Measurements from ENCODE around the gene GLIPR2.

Gene GLIPR2

DNA sequence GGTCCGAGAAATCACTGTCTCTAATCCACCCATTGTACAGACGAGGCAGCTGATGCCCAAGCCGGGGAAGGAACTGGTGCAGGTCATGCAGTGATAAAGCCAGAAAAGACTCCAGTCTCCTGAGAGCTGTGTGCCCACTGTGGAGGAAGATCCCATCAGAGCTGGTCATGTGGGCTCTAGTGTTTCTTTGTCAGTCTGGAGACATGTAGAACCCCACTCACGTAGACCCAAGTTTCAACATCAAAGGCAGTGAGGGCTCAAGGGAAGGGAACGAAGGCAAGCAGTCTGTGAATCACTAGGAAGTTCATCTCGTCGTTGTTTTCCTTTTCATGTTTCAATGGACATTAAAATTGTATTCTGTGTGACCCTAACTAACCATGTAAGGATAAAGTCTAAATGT lies 14.6 kb upstream of the GLIPR2 start:
- Histone ChIP-seq H3K4me1 (ENCODE audit: control insufficient read depth in 2 of 2, insufficient read depth in 1 of 2, low read depth in 1 of 2, low read length in 2 of 2) (no peaks in the 10 kb centered on the region), H3K27ac (replicated peaks; ENCODE audit: low read length) (no peak overlapping the region), H2AK5ac (ENCODE audit: low read depth, low read length) (no peak overlapping the region), H2BK120ac (ENCODE audit: low read depth, low read length) (no peak overlapping the region), H3K23ac (ENCODE audit: low read depth, low read length, poor library complexity) (no peak overlapping the region), H2AFZ (ENCODE audit: low read length) (no peak overlapping the region), H3K9ac (ENCODE audit: low read depth, low read length, poor library complexity) (no peak overlapping the region), H2BK5ac (ENCODE audit: low read length) (no peak overlapping the region), H3K27me3 (ENCODE audit: control insufficient read depth in 3 of 3, insufficient read depth in 3 of 3, low read depth in 1 of 3, low read length in 3 of 3) (no peaks in the 10 kb centered on the region), H3K4me2 (ENCODE audit: insufficient read depth, low read length, poor library complexity, severe bottlenecking) (no peak overlapping the region), H3K4me3 (ENCODE audit: low read length in 2 of 2) (no peak overlapping the region), H3K79me1 (ENCODE audit: low read depth, low read length) (no peaks in the 10 kb centered on the region), H2BK12ac (ENCODE audit: low read length) (no peak overlapping the region), H3K18ac (ENCODE audit: low read length) (no peak overlapping the region), H4K91ac (ENCODE audit: low read depth, low read length, poor library complexity) (no peak overlapping the region), H3K14ac (ENCODE audit: low read length) (no peak overlapping the region), H3K36me3 (replicated peaks in 1 of 2; ENCODE audit: control insufficient read depth in 2 of 2, insufficient read depth in 2 of 2, low read length in 2 of 2) (peaks cover 9 to 54% of the 10 kb centered on the region in 2 donors), H3K9me3 (replicated peaks in 1 of 2; ENCODE audit: control insufficient read depth in 2 of 2, insufficient read depth in 1 of 2, low read depth in 1 of 2, low read length in 2 of 2) (no peaks in the 10 kb centered on the region), H2BK15ac (ENCODE audit: low read length) (no peak overlapping the region), H3K4ac (ENCODE audit: low read length) (no peak overlapping the region), H4K8ac (ENCODE audit: low read depth, low read length) (no peak overlapping the region)
- WGBS, 2 donors (ENCODE audit: extremely low coverage in 2 of 2, insufficient read length in 2 of 2, insufficient replicate concordance in 1 of 2) = no CpG with 5 or more reads among the region's 7 CpGs
- no peak for DNase-seq (ENCODE audit: low spot score)

DNA sequence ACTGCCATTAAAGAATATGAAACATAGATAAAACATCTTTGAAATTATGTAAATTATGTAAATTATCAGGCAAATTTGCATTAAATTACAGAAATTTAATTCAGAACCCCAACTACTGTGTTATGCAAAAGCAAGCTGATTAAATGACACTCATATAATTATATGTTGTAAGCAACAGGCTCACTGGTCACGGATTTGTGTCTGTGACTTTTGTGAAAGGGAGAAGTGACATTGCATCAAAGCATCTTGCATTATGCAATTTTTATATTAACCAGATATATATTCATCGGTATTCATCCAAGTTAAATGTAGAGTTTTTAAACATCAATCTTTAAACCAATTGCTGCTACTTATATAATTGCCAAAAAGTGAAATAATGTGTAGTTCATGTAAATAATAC lies 13.0 kb upstream of the GLIPR2 start:
- H2BK12ac ChIP-seq (ENCODE audit: low read length) = no peak overlapping the region
- no peaks in the 10 kb centered on the region for H3K9me3 ChIP-seq (replicated peaks in 1 of 2; ENCODE audit: control insufficient read depth in 2 of 2, insufficient read depth in 1 of 2, low read depth in 1 of 2, low read length in 2 of 2)
- peaks cover 9 to 49% of the 10 kb centered on the region in 2 donors for H3K36me3 ChIP-seq (replicated peaks in 1 of 2; ENCODE audit: control insufficient read depth in 2 of 2, insufficient read depth in 2 of 2, low read length in 2 of 2)
- H3K27ac ChIP-seq (replicated peaks; ENCODE audit: low read length) = no peak overlapping the region
- DNase-seq (ENCODE audit: low spot score) = no peak
- H3K4ac ChIP-seq (ENCODE audit: low read length) = no peak overlapping the region
- no peak overlapping the region for H4K8ac ChIP-seq (ENCODE audit: low read depth, low read length)
- H3K4me2 ChIP-seq (ENCODE audit: insufficient read depth, low read length, poor library complexity, severe bottlenecking) = no peak overlapping the region
- no peak overlapping the region for H3K14ac ChIP-seq (ENCODE audit: low read length)
- H3K18ac ChIP-seq (ENCODE audit: low read length) = no peak overlapping the region
- WGBS, 2 donors (ENCODE audit: extremely low coverage in 2 of 2, insufficient read length in 2 of 2, insufficient replicate concordance in 1 of 2) = no CpG with 5 or more reads among the region's 2 CpGs
- no peak overlapping the region for H2BK5ac ChIP-seq (ENCODE audit: low read length)
- H3K23ac ChIP-seq (ENCODE audit: low read depth, low read length, poor library complexity) = no peak overlapping the region
- H2AFZ ChIP-seq (ENCODE audit: low read length) = no peak overlapping the region
- no peak overlapping the region for H3K4me3 ChIP-seq (ENCODE audit: low read length in 2 of 2)
- no peak overlapping the region for H3K9ac ChIP-seq (ENCODE audit: low read depth, low read length, poor library complexity)
- H4K91ac ChIP-seq (ENCODE audit: low read depth, low read length, poor library complexity) = no peak overlapping the region
- H2BK120ac ChIP-seq (ENCODE audit: low read depth, low read length) = no peak overlapping the region
- no peak overlapping the region for H2BK15ac ChIP-seq (ENCODE audit: low read length)
- no peaks in the 10 kb centered on the region for H3K4me1 ChIP-seq (ENCODE audit: control insufficient read depth in 2 of 2, insufficient read depth in 1 of 2, low read depth in 1 of 2, low read length in 2 of 2)
- no peak overlapping the region for H2AK5ac ChIP-seq (ENCODE audit: low read depth, low read length)
- no peaks in the 10 kb centered on the region for H3K27me3 ChIP-seq (ENCODE audit: control insufficient read depth in 3 of 3, insufficient read depth in 3 of 3, low read depth in 1 of 3, low read length in 3 of 3)
- no peaks in the 10 kb centered on the region for H3K79me1 ChIP-seq (ENCODE audit: low read depth, low read length)

DNA sequence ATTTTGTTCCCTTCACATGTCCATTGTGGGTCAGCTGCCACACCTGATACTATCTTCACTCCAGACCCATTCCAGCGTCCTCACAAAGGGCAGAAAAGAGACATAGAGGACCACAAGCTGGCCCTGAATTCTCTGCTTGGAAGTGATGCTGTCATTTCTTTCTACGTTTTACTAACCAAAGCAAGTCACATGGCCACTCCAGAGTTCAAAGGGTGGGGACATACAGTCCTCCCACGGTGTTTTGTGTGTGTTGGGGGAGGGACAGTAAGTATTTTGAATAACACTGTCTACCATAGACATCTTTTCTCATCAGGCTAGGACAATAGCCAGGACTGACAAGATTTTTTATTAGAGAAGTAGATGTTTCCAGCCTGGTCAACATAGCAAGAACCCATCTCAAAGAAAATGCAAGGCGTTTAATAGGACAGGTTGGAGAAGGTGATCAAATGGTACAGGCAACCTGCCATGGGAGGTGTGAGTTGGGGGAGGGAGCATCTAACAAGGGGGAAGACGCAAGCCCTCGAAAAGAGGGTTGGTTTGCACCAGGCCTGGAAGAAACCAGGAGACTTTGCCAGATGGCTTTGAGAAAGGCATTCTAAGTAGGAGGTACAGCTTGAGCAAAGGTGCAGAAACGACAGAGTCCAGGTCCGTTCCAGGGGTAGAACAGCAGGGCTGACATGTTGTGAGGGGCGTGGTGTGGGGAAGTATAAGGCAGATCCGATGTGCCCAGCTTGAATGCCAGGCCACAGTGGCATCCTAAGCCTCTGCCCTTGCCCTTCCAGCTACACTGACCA lies 11.3 kb upstream of the GLIPR2 start:
- DNase-seq (ENCODE audit: low spot score) = no peak
- H3K4me2 ChIP-seq (ENCODE audit: insufficient read depth, low read length, poor library complexity, severe bottlenecking) = no peak overlapping the region
- no peak overlapping the region for H2BK12ac ChIP-seq (ENCODE audit: low read length)
- H2AK5ac ChIP-seq (ENCODE audit: low read depth, low read length) = no peak overlapping the region
- no peak overlapping the region for H3K23ac ChIP-seq (ENCODE audit: low read depth, low read length, poor library complexity)
- H3K18ac ChIP-seq (ENCODE audit: low read length) = no peak overlapping the region
- no peaks in the 10 kb centered on the region for H3K27me3 ChIP-seq (ENCODE audit: control insufficient read depth in 3 of 3, insufficient read depth in 3 of 3, low read depth in 1 of 3, low read length in 3 of 3)
- H3K36me3 ChIP-seq (replicated peaks in 1 of 2; ENCODE audit: control insufficient read depth in 2 of 2, insufficient read depth in 2 of 2, low read length in 2 of 2) = peaks cover 9 to 37% of the 10 kb centered on the region in 2 donors
- no peak overlapping the region for H2BK120ac ChIP-seq (ENCODE audit: low read depth, low read length)
- H4K8ac ChIP-seq (ENCODE audit: low read depth, low read length) = no peak overlapping the region
- no peak overlapping the region for H3K14ac ChIP-seq (ENCODE audit: low read length)
- no peaks in the 10 kb centered on the region for H3K79me1 ChIP-seq (ENCODE audit: low read depth, low read length)
- H2BK5ac ChIP-seq (ENCODE audit: low read length) = no peak overlapping the region
- WGBS, 2 donors (ENCODE audit: extremely low coverage in 2 of 2, insufficient read length in 2 of 2, insufficient replicate concordance in 1 of 2) = no CpG with 5 or more reads among the region's 10 CpGs
- no peak overlapping the region for H3K9ac ChIP-seq (ENCODE audit: low read depth, low read length, poor library complexity)
- H3K4ac ChIP-seq (ENCODE audit: low read length) = no peak overlapping the region
- no peak overlapping the region for H2BK15ac ChIP-seq (ENCODE audit: low read length)
- no peak overlapping the region for H4K91ac ChIP-seq (ENCODE audit: low read depth, low read length, poor library complexity)
- no peaks in the 10 kb centered on the region for H3K4me1 ChIP-seq (ENCODE audit: control insufficient read depth in 2 of 2, insufficient read depth in 1 of 2, low read depth in 1 of 2, low read length in 2 of 2)
- no peaks in the 10 kb centered on the region for H3K9me3 ChIP-seq (replicated peaks in 1 of 2; ENCODE audit: control insufficient read depth in 2 of 2, insufficient read depth in 1 of 2, low read depth in 1 of 2, low read length in 2 of 2)
- no peak overlapping the region for H3K27ac ChIP-seq (replicated peaks; ENCODE audit: low read length)
- no peak overlapping the region for H2AFZ ChIP-seq (ENCODE audit: low read length)
- H3K4me3 ChIP-seq (ENCODE audit: low read length in 2 of 2) = peak overlapping the region in 1 of 2 donors; percentile 55

DNA sequence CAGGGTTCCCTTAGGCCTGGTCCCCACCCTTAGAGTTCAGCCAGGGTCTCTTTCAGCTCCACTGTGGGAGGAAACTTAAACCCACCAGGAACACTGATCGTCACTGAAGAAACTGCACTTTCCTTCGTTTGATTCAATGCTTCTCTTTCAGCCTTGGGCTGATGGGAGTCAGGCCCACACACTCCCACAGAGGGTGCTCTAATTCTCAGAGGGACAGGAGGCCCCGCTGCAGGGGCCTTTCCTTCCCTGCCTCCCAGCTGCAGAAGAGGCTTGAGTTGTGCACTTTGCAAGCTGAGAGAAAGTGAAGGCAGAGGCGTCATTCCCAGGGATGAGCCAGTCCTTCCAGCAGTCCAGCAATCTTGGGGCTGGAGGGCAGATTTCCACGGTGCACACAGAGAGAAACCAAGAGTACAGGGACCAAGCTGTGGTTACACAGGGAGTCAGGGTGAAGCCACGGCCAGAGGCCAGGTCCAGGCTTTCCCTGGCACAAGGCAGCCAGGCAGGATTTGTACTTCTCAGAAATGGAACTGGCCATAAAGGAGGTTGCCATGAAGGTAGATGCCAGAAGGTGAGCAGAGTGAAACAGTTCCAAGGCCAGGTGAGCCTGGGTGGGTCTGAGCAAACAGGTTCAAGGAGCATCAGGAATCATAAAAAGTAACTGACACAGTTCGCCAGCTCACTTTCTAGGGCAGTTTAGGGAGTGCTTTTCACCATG lies 10.4 kb upstream of the GLIPR2 start:
- Histone ChIP-seq H3K23ac (ENCODE audit: low read depth, low read length, poor library complexity) (no peak overlapping the region), H4K8ac (ENCODE audit: low read depth, low read length) (no peak overlapping the region), H2BK15ac (ENCODE audit: low read length) (no peak overlapping the region), H3K9me3 (replicated peaks in 1 of 2; ENCODE audit: control insufficient read depth in 2 of 2, insufficient read depth in 1 of 2, low read depth in 1 of 2, low read length in 2 of 2) (no peaks in the 10 kb centered on the region), H2BK120ac (ENCODE audit: low read depth, low read length) (no peak overlapping the region), H3K4me2 (ENCODE audit: insufficient read depth, low read length, poor library complexity, severe bottlenecking) (no peak overlapping the region), H2BK5ac (ENCODE audit: low read length) (peak overlapping the region; percentile 30), H3K14ac (ENCODE audit: low read length) (no peak overlapping the region), H3K27ac (replicated peaks; ENCODE audit: low read length) (no peak overlapping the region), H3K27me3 (ENCODE audit: control insufficient read depth in 3 of 3, insufficient read depth in 3 of 3, low read depth in 1 of 3, low read length in 3 of 3) (no peaks in the 10 kb centered on the region), H3K79me1 (ENCODE audit: low read depth, low read length) (no peaks in the 10 kb centered on the region), H2BK12ac (ENCODE audit: low read length) (no peak overlapping the region), H3K18ac (ENCODE audit: low read length) (peak overlapping the region; percentile 21), H2AK5ac (ENCODE audit: low read depth, low read length) (no peak overlapping the region), H3K4me1 (ENCODE audit: control insufficient read depth in 2 of 2, insufficient read depth in 1 of 2, low read depth in 1 of 2, low read length in 2 of 2) (no peaks in the 10 kb centered on the region), H2AFZ (ENCODE audit: low read length) (no peak overlapping the region), H3K4ac (ENCODE audit: low read length) (no peak overlapping the region), H3K36me3 (replicated peaks in 1 of 2; ENCODE audit: control insufficient read depth in 2 of 2, insufficient read depth in 2 of 2, low read length in 2 of 2) (peaks cover 9 to 29% of the 10 kb centered on the region in 2 donors), H4K91ac (ENCODE audit: low read depth, low read length, poor library complexity) (no peak overlapping the region), H3K9ac (ENCODE audit: low read depth, low read length, poor library complexity) (no peak overlapping the region), H3K4me3 (ENCODE audit: low read length in 2 of 2) (no peak overlapping the region)
- DNase-seq (ENCODE audit: low spot score) = no peak
- WGBS, 2 donors (ENCODE audit: extremely low coverage in 2 of 2, insufficient read length in 2 of 2, insufficient replicate concordance in 1 of 2) = no CpG with 5 or more reads among the region's 7 CpGs
